BJ (cell line): ENCODE data around the gene PDZRN4. TPM values are rescaled to one million over a fixed set of nuclear protein-coding genes. Genes with fewer than 3 reads are reported as not detected.

ENCODE experiments used
- CTCF ChIA-PET: fragments of 350-600 bp; formaldehyde crosslinking; extraction: SDS; loops from one replicate; lab custom pipeline; 2021; ENCODE audit warnings: antibody characterized with exemption, inconsistent platforms; lab: Yijun Ruan, JAX
- POLR2A ChIA-PET: fragments of 300-600 bp; sonication (Branson Sonifier 250); formaldehyde crosslinking; extraction: SDS; loops from one replicate; lab custom pipeline; 2021; ENCODE audit warnings: antibody characterized with exemption; lab: Charles Lee
- DNase-seq: peaks from one replicate; pipeline ENCODE4 v3.0.0-alpha.2; 2011; ENCODE audit warnings: low read depth
- H3K27me3 ChIP-seq: 2 replicates; pipeline ENCODE4 v1.6.0; 2011; ENCODE audit warnings: low read length; ENCODE audit not compliant: control insufficient read depth, insufficient read depth
- H3K36me3 ChIP-seq: 2 replicates; pipeline ENCODE4 v1.5.1; 2011; ENCODE audit warnings: low read length; ENCODE audit not compliant: control insufficient read depth, insufficient read depth
- H3K4me3 ChIP-seq: 2 replicates; pipeline ENCODE4 v1.5.1; 2011; ENCODE audit warnings: low read depth, mild to moderate bottlenecking, control low read depth, low read length
- CTCF ChIP-seq: IDR thresholded peaks from 2 replicates; pipeline ENCODE4 v1.5.1; 2011; ENCODE audit warnings: low read depth, mild to moderate bottlenecking, control low read depth, inconsistent platforms, low read length, moderate library complexity; ENCODE audit not compliant: insufficient read depth
- polyA plus RNA-seq: library from polyadenylated mRNA; depleted of rRNA; stranded (reverse); fragments of >200 nt; gene quantifications from 2 replicates; pipeline ENCODE4 v1.2.3, GENCODE V29; 2011

The PDZRN4 gene
- polyA plus RNA-seq, 1 experiment = not detected

GRCh38 chr12:41587574-41587973 is 399.5 kb downstream of the PDZRN4 start:
- Histone ChIP-seq H3K36me3 (no peaks in the 10 kb centered on the region), H3K4me3 (no peak overlapping the region), H3K27me3 (no peaks in the 10 kb centered on the region)
- DNase-seq = no peak
- ChIA-PET CTCF (no interaction called here), POLR2A (no interaction called here)
- no peak for TF ChIP-seq CTCF

- CTCF ChIA-PET = no interaction called here
- POLR2A ChIA-PET = no interaction called here
Observed at GRCh38 chr12:41589878-41590277, 401.8 kb downstream of the PDZRN4 start.

GRCh38 chr12:41596190-41596589 is 408.1 kb downstream of the PDZRN4 start:
- POLR2A ChIA-PET = no interaction called here
- no peaks in the 10 kb centered on the region for H3K36me3 ChIP-seq
- no peak for TF ChIP-seq CTCF
- CTCF ChIA-PET = no interaction called here
- no peaks in the 10 kb centered on the region for H3K27me3 ChIP-seq
- DNase-seq = no peak
- H3K4me3 ChIP-seq = no peak overlapping the region

More at GRCh38 chr12:41589878-41590277, 401.8 kb downstream of the PDZRN4 start:
- no peak for TF ChIP-seq CTCF
- Histone ChIP-seq H3K36me3 (no peaks in the 10 kb centered on the region), H3K27me3 (no peaks in the 10 kb centered on the region), H3K4me3 (no peak overlapping the region)
- DNase-seq = no peak

GRCh38 chr12:41604830-41605229 is 416.7 kb downstream of the PDZRN4 start:
- H3K36me3 ChIP-seq = no peaks in the 10 kb centered on the region
- ChIA-PET POLR2A (no interaction called here), CTCF (no interaction called here)
- DNase-seq = no peak
- no peak for TF ChIP-seq CTCF
- H3K27me3 ChIP-seq = no peaks in the 10 kb centered on the region
- no peak overlapping the region for H3K4me3 ChIP-seq

- H3K27me3 ChIP-seq = no peaks in the 10 kb centered on the region
- no peak overlapping the region for H3K4me3 ChIP-seq
- TF ChIP-seq CTCF = no peak
- DNase-seq = no peak
- POLR2A ChIA-PET = no interaction called here
- CTCF ChIA-PET = no interaction called here
- H3K36me3 ChIP-seq = no peaks in the 10 kb centered on the region
Observed at GRCh38 chr12:41605545-41606305, 417.6 kb downstream of the PDZRN4 start.
